ENCODE data around the gene SNX7. TPM values are rescaled to one million over a fixed set of nuclear protein-coding genes. Genes with fewer than 3 reads are reported as not detected.

SNX7 gene
- total and polyA plus RNA-seq, 2 donors (not counting 1 experiment from before 2014, with no cell fraction given): not detected

DNA sequence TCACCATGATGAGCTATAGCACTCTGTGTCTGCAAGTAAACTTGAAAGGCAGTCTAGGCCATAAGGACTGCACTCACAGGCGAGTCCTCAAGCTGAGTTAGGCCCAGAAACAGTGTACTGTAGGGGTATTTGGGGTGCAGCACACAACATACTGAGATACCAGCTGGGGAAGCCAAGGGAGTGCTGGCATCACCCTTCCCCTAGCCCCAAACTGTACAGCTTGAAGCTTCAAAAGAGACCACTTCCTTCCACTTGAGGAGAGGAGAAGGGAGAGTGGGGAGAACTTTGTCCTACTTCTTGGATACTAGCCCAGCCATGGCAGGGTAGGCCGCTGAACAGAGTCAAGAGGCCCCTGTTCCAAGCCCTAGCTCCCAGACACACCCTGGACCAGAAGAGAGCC, 24.2 kb upstream of the SNX7 start:
- Histone ChIP-seq H3K9ac (ENCODE audit: low read length) (no peak overlapping the region), H3K4me1 (ENCODE audit: control insufficient read depth in 2 of 2, insufficient read depth in 2 of 2, low read length in 2 of 2) (no peaks in the 10 kb centered on the region), H4K20me1 (ENCODE audit: control insufficient read depth, insufficient read depth, low read length, poor library complexity, severe bottlenecking) (no peaks in the 10 kb centered on the region), H3K9me3 (ENCODE audit: control extremely low read depth in 1 of 3, control insufficient read depth in 2 of 3, insufficient read depth in 1 of 3, low read length in 2 of 3) (peaks cover 0 to 9% (median 0%) of the 10 kb centered on the region in 3 donors), H3K27me3 (replicated peaks in 1 of 4; ENCODE audit: control extremely low read depth in 1 of 4, control insufficient read depth in 3 of 4, insufficient read depth in 4 of 4, low read length in 3 of 4) (no peaks in the 10 kb centered on the region), H3K27ac (ENCODE audit: low read length in 2 of 2) (no peak overlapping the region), H2AFZ (ENCODE audit: insufficient read depth, low read depth, low read length, poor library complexity, severe bottlenecking) (no peak overlapping the region), H3K79me2 (ENCODE audit: control insufficient read depth, insufficient read depth, low read length) (no peaks in the 10 kb centered on the region), H3K4me3 (ENCODE audit: control extremely low read depth in 1 of 5, extremely low read depth in 1 of 5, insufficient read depth in 1 of 5, low read depth in 2 of 5, low read length in 4 of 5) (no peak overlapping the region), H3K4me2 (replicated peaks; ENCODE audit: low read depth, low read length, poor library complexity, severe bottlenecking) (no peak overlapping the region), H3K36me3 (replicated peaks in 1 of 2; ENCODE audit: control extremely low read depth in 1 of 2, control insufficient read depth in 1 of 2, extremely low read depth in 1 of 2, insufficient read depth in 2 of 2, low read length in 1 of 2) (no peaks in the 10 kb centered on the region)
- DNase-seq (no peak), ATAC-seq (ENCODE audit: low read depth) (no peak)
- TF ChIP-seq, protein P1, sequence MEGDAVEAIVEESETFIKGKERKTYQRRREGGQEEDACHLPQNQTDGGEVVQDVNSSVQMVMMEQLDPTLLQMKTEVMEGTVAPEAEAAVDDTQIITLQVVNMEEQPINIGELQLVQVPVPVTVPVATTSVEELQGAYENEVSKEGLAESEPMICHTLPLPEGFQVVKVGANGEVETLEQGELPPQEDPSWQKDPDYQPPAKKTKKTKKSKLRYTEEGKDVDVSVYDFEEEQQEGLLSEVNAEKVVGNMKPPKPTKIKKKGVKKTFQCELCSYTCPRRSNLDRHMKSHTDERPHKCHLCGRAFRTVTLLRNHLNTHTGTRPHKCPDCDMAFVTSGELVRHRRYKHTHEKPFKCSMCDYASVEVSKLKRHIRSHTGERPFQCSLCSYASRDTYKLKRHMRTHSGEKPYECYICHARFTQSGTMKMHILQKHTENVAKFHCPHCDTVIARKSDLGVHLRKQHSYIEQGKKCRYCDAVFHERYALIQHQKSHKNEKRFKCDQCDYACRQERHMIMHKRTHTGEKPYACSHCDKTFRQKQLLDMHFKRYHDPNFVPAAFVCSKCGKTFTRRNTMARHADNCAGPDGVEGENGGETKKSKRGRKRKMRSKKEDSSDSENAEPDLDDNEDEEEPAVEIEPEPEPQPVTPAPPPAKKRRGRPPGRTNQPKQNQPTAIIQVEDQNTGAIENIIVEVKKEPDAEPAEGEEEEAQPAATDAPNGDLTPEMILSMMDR (IDR thresholded peaks at IDR 0.05): no peak
- no peak for TF ChIP-seq EZH2 (IDR thresholded peaks at IDR 0.05; ENCODE audit: borderline replicate concordance, insufficient read depth, low read depth, low read length, poor library complexity, severe bottlenecking)
- Mint-ChIP-seq H3K27me3 (no peaks in the 10 kb centered on the region), H3K9me3 (ENCODE audit: insufficient read depth) (peaks cover 8% of the 10 kb centered on the region), H3K4me3 (no peak overlapping the region), H3K27ac (no peak overlapping the region), H3K4me1 (no peaks in the 10 kb centered on the region)
- intact Hi-C loops (cut with micrococcal nuclease): no loop called here
- ChIA-PET CTCF (no interaction called here), POLR2A (no interaction called here)
- WGBS (ENCODE audit: insufficient coverage): 68% methylated on average over 2 of the region's 2 CpGs

DNA sequence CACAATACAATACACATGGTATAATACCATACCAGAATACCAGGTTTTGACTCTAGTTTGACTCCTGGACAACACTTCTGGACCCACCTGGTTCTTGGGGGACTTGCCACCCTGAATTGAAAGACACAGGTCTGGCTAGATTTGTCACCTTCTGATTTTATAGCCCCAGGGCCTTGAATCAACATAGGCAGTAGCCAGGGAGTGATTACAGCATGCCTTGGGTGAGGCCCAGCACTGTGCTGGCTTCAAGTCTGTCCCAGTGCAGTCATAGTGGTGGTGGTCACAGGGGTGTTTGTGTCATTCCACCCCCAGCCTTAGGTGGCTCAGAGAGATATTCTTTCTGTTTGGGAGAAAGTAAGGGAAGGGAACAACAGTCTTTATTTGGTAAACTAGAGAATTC, 23.3 kb upstream of the SNX7 start:
- no peaks in the 10 kb centered on the region for H3K27me3 Mint-ChIP-seq

More for the DNA sequence above, 23.3 kb upstream of the SNX7 start:
- intact Hi-C loops (cut with micrococcal nuclease): no loop called here
- TF ChIP-seq, protein P1 (IDR thresholded peaks at IDR 0.05): no peak
- TF ChIP-seq EZH2 (IDR thresholded peaks at IDR 0.05; ENCODE audit: borderline replicate concordance, insufficient read depth, low read depth, low read length, poor library complexity, severe bottlenecking): no peak
- H3K9me3 ChIP-seq (ENCODE audit: control extremely low read depth in 1 of 3, control insufficient read depth in 2 of 3, insufficient read depth in 1 of 3, low read length in 2 of 3): peaks cover 0 to 9% (median 0%) of the 10 kb centered on the region in 3 donors
- no peaks in the 10 kb centered on the region for H3K4me1 Mint-ChIP-seq
- no peaks in the 10 kb centered on the region for H3K4me1 ChIP-seq (ENCODE audit: control insufficient read depth in 2 of 2, insufficient read depth in 2 of 2, low read length in 2 of 2)
- H3K27ac Mint-ChIP-seq: no peak overlapping the region
- H4K20me1 ChIP-seq (ENCODE audit: control insufficient read depth, insufficient read depth, low read length, poor library complexity, severe bottlenecking): no peaks in the 10 kb centered on the region
- no peak for ATAC-seq (ENCODE audit: low read depth)
- H3K4me2 ChIP-seq (replicated peaks; ENCODE audit: low read depth, low read length, poor library complexity, severe bottlenecking): no peak overlapping the region
- H3K36me3 ChIP-seq (replicated peaks in 1 of 2; ENCODE audit: control extremely low read depth in 1 of 2, control insufficient read depth in 1 of 2, extremely low read depth in 1 of 2, insufficient read depth in 2 of 2, low read length in 1 of 2): no peaks in the 10 kb centered on the region
- H3K4me3 Mint-ChIP-seq: no peak overlapping the region
- no peaks in the 10 kb centered on the region for H3K79me2 ChIP-seq (ENCODE audit: control insufficient read depth, insufficient read depth, low read length)
- no peak overlapping the region for H3K27ac ChIP-seq (ENCODE audit: low read length in 2 of 2)
- peaks cover 10% of the 10 kb centered on the region for H3K9me3 Mint-ChIP-seq (ENCODE audit: insufficient read depth)
- CTCF ChIA-PET: no interaction called here
- H3K9ac ChIP-seq (ENCODE audit: low read length): no peak overlapping the region
- no peaks in the 10 kb centered on the region for H3K27me3 ChIP-seq (replicated peaks in 1 of 4; ENCODE audit: control extremely low read depth in 1 of 4, control insufficient read depth in 3 of 4, insufficient read depth in 4 of 4, low read length in 3 of 4)
- no peak overlapping the region for H3K4me3 ChIP-seq (ENCODE audit: control extremely low read depth in 1 of 5, extremely low read depth in 1 of 5, insufficient read depth in 1 of 5, low read depth in 2 of 5, low read length in 4 of 5)
- POLR2A ChIA-PET: no interaction called here
- H2AFZ ChIP-seq (ENCODE audit: insufficient read depth, low read depth, low read length, poor library complexity, severe bottlenecking): no peak overlapping the region
- DNase-seq: no peak
